ENCODE data around the gene PTP4A1.

The PTP4A1 gene

GRCh38 chr6:63576985-63577712, 4.9 kb downstream of the PTP4A1 start:
- no peak for DNase-seq (ENCODE audit: extremely low spot score)
- ChIA-PET CTCF (interaction anchor here (1.1 to 1.2 kb wide), 3 partner anchors 22 to 225 kb away, joined by 3 to 7 read pairs (median 5); no protein-coding TSS in a partner anchor), POLR2A (interaction anchor here (0.6 to 1.1 kb wide), 2 partner anchors 20 to 21 kb away, joined by 3 read pairs; no protein-coding TSS in a partner anchor)
- TF ChIP-seq CTCF (IDR thresholded peaks at IDR 0.05; ENCODE audit: control extremely low read depth, extremely low read depth, low read depth, missing control alignments) = no peak

GRCh38 chr6:63578757-63579156, 6.5 kb downstream of the PTP4A1 start:
- CTCF ChIA-PET = interaction anchor here (1.0 kb wide), 1 partner anchor 226 kb away, joined by 4 read pairs; no protein-coding TSS in a partner anchor
- POLR2A ChIA-PET = no interaction called here
- DNase-seq (ENCODE audit: extremely low spot score) = no peak
- no peak for TF ChIP-seq CTCF (IDR thresholded peaks at IDR 0.05; ENCODE audit: control extremely low read depth, extremely low read depth, low read depth, missing control alignments)

- ChIA-PET CTCF (no interaction called here), POLR2A (no interaction called here)
- DNase-seq (ENCODE audit: extremely low spot score) = no peak
- no peak for TF ChIP-seq CTCF (IDR thresholded peaks at IDR 0.05; ENCODE audit: control extremely low read depth, extremely low read depth, low read depth, missing control alignments)
These were observed 7.8 kb downstream of the PTP4A1 start for GRCh38 chr6:63579937-63580703.

GRCh38 chr6:63580704-63580961, 8.4 kb downstream of the PTP4A1 start:
- DNase-seq (ENCODE audit: extremely low spot score) = no peak
- ChIA-PET POLR2A (no interaction called here), CTCF (no interaction called here)
- no peak for TF ChIP-seq CTCF (IDR thresholded peaks at IDR 0.05; ENCODE audit: control extremely low read depth, extremely low read depth, low read depth, missing control alignments)

GRCh38 chr6:63581355-63582013, 9.2 kb downstream of the PTP4A1 start:
- DNase-seq (ENCODE audit: extremely low spot score) = no peak
- POLR2A ChIA-PET = no interaction called here
- no peak for TF ChIP-seq CTCF (IDR thresholded peaks at IDR 0.05; ENCODE audit: control extremely low read depth, extremely low read depth, low read depth, missing control alignments)
- CTCF ChIA-PET = no interaction called here

- DNase-seq (ENCODE audit: extremely low spot score) = no peak
- CTCF ChIA-PET = interaction anchor here (0.6 to 6.8 kb wide), 5 partner anchors 9 to 181 kb away, joined by 3 to 34 read pairs (median 3); no protein-coding TSS in a partner anchor
These were observed 10.4 kb downstream of the PTP4A1 start for GRCh38 chr6:63582579-63583231.

More at GRCh38 chr6:63582579-63583231, 10.4 kb downstream of the PTP4A1 start:
- TF ChIP-seq CTCF (IDR thresholded peaks at IDR 0.05; ENCODE audit: control extremely low read depth, extremely low read depth, low read depth, missing control alignments) = no peak
- POLR2A ChIA-PET = no interaction called here

All from GM10248 (cell line).